Thoracic aorta (tissue), 2 donors: ENCODE results near the gene GJB2. TPM values are rescaled to one million over a fixed set of nuclear protein-coding genes. Genes with fewer than 3 reads are reported as not detected.
"Not testable (repeated sequence)": the region's sequence is repeated elsewhere in the genome, so short reads cannot be mapped to it uniquely, and the experiment has no call there.

Experiments
- ATAC-seq: fragments of 150-250 bp; one replicate; pipeline ENCODE4 v1.8.0; 2017; ENCODE audit warnings: low read depth; ENCODE audit not compliant: insufficient number of reproducible peaks, low FRiP score
- DNase-seq: peaks from one replicate; pipeline ENCODE4 v3.0.0-alpha.2; 2020; ENCODE audit warnings: low spot score
- H3K27ac ChIP-seq, 2 donors: fragments of 200-600 bp; sonication (generic); 1 replicate in 1 of 2; 2 replicates in 1 of 2; pipeline ENCODE4 v1.5.1; 2016; ENCODE audit warnings: mild to moderate bottlenecking in 2 of 2, moderate library complexity in 2 of 2
- H3K27me3 ChIP-seq: fragments of 200-600 bp; sonication (generic); replicated peaks from 2 replicates; pipeline ENCODE4 v1.6.0; 2016; ENCODE audit warnings: mild to moderate bottlenecking; ENCODE audit not compliant: insufficient read depth
- H3K36me3 ChIP-seq: fragments of 200-600 bp; sonication (generic); one replicate; pipeline ENCODE4 v1.5.1; 2016
- H3K4me1 ChIP-seq, 2 donors: fragments of 200-600 bp; sonication (generic); 1 replicate in 1 of 2; 2 replicates in 1 of 2; pipeline versions ENCODE4 v1.5.1 to v1.6.0; 2016; ENCODE audit warnings: low read depth in 2 of 2, mild to moderate bottlenecking in 1 of 2; ENCODE audit not compliant: control insufficient read depth in 1 of 2
- H3K4me3 ChIP-seq: fragments of 200-600 bp; sonication (generic); 2 replicates; pipeline ENCODE4 v1.5.1; 2016; ENCODE audit warnings: mild to moderate bottlenecking
- H3K9me3 ChIP-seq: fragments of 200-600 bp; sonication (generic); 2 replicates; pipeline ENCODE4 v1.5.1; 2016
- total RNA-seq, 2 donors: library from RNA; depleted of rRNA; stranded (reverse); fragments of >200 nt; gene quantifications; one replicate each; pipeline versions ENCODE4 v1.1.0 to v1.2.3, GENCODE V29; 2016
- TF ChIP-seq, protein P1 (sequence below): fragments of 200-600 bp; sonication (generic); IDR thresholded peaks from one replicate; pipeline ENCODE4 v1.5.1; 2019; ENCODE audit warnings: antibody characterized with exemption

GJB2 gene
- total RNA-seq, 2 donors from 2014 or later: 0.27 to 1.1 TPM

GRCh38 chr13:20157151-20157796, 35.5 kb downstream of the GJB2 start:
- Histone ChIP-seq H3K27ac (no peak overlapping the region), H3K27me3 (peaks cover 39% of the 10 kb centered on the region), H3K4me1 (peaks cover 8 to 16% of the 10 kb centered on the region in 2 donors), H3K9me3 (no peaks in the 10 kb centered on the region), H3K4me3 (no peak overlapping the region), H3K36me3 (no peaks in the 10 kb centered on the region)
- ATAC-seq (no peak), DNase-seq (no peak)
- TF ChIP-seq, protein P1, sequence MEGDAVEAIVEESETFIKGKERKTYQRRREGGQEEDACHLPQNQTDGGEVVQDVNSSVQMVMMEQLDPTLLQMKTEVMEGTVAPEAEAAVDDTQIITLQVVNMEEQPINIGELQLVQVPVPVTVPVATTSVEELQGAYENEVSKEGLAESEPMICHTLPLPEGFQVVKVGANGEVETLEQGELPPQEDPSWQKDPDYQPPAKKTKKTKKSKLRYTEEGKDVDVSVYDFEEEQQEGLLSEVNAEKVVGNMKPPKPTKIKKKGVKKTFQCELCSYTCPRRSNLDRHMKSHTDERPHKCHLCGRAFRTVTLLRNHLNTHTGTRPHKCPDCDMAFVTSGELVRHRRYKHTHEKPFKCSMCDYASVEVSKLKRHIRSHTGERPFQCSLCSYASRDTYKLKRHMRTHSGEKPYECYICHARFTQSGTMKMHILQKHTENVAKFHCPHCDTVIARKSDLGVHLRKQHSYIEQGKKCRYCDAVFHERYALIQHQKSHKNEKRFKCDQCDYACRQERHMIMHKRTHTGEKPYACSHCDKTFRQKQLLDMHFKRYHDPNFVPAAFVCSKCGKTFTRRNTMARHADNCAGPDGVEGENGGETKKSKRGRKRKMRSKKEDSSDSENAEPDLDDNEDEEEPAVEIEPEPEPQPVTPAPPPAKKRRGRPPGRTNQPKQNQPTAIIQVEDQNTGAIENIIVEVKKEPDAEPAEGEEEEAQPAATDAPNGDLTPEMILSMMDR: no peak

- DNase-seq: no peak
- H3K27me3 ChIP-seq: peaks cover 39% of the 10 kb centered on the region
- ATAC-seq: no peak
Observed at GRCh38 chr13:20156702-20157101, 36.0 kb downstream of the GJB2 start.

GRCh38 chr13:20153290-20153689, 39.4 kb downstream of the GJB2 start:
- not testable (repeated sequence) for H3K4me3 ChIP-seq, ATAC-seq, DNase-seq, H3K27ac ChIP-seq, H3K9me3 ChIP-seq, H3K4me1 ChIP-seq, H3K36me3 ChIP-seq
- H3K27me3 ChIP-seq: peaks cover 25% of the 10 kb centered on the region

More at GRCh38 chr13:20156702-20157101, 36.0 kb downstream of the GJB2 start:
- no peak overlapping the region for H3K4me3 ChIP-seq
- H3K9me3 ChIP-seq: no peaks in the 10 kb centered on the region
- no peak overlapping the region for H3K27ac ChIP-seq
- TF ChIP-seq, protein P1: no peak
- H3K4me1 ChIP-seq: peaks cover 8 to 16% of the 10 kb centered on the region in 2 donors
- H3K36me3 ChIP-seq: no peaks in the 10 kb centered on the region

DNA sequence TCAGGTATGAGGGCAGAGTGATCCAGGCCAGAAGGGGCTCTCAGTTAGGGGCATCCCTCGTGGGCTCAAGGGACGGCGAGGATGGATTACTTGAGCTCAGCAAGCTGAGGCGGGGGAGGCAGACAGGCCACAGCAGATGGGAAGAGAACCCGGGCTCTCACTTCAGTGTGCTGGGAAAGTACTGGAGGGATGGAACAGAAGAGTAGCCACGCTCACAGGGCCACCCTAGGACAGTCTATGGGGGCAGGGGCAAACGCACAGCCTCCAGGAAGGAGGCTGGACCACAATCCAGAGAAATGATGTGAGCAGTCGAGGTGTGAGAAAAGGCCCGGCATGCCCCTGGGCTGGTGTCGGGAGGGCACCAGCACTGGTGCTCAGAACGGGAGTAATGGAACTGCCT, 41.1 kb downstream of the GJB2 start:
- no peak for DNase-seq
- Histone ChIP-seq H3K27me3 (peaks cover 16% of the 10 kb centered on the region), H3K36me3 (no peaks in the 10 kb centered on the region), H3K27ac (no peak overlapping the region), H3K9me3 (no peaks in the 10 kb centered on the region), H3K4me1 (no peaks in the 10 kb centered on the region), H3K4me3 (no peak overlapping the region)
- TF ChIP-seq, protein P1: no peak
- no peak for ATAC-seq

GRCh38 chr13:20151016-20151415, 41.7 kb downstream of the GJB2 start:
- TF ChIP-seq, protein P1: no peak
- DNase-seq (no peak), ATAC-seq (no peak)
- H3K9me3 ChIP-seq: no peaks in the 10 kb centered on the region
- no peaks in the 10 kb centered on the region for H3K36me3 ChIP-seq
- no peak overlapping the region for H3K27ac ChIP-seq
- H3K4me3 ChIP-seq: no peak overlapping the region
- peaks cover 10% of the 10 kb centered on the region for H3K27me3 ChIP-seq
- no peaks in the 10 kb centered on the region for H3K4me1 ChIP-seq

- Histone ChIP-seq H3K27me3 (peaks cover 10% of the 10 kb centered on the region), H3K9me3 (no peaks in the 10 kb centered on the region), H3K4me1 (no peaks in the 10 kb centered on the region), H3K4me3 (no peak overlapping the region), H3K36me3 (no peaks in the 10 kb centered on the region), H3K27ac (no peak overlapping the region)
- TF ChIP-seq, protein P1: no peak
- ATAC-seq: no peak
- no peak for DNase-seq
Observed at GRCh38 chr13:20150561-20150960, 42.2 kb downstream of the GJB2 start.
